IMR-90 (cell line): ENCODE measurements around the gene ADGRB3. TPM values are rescaled to one million over a fixed set of nuclear protein-coding genes. Genes with fewer than 3 reads are reported as not detected.

ENCODE experiments used
- ATAC-seq: fragments of 200-7000 bp; cut with Tn5 transposase; 2 replicates; pipeline ENCODE4 v1.9.1; 2020; ENCODE audit warnings: low read depth, mild to moderate bottlenecking, moderate library complexity
- BruUV-seq: library from RNA; stranded (reverse); fragments of 400-500 nt; replicated peaks from 2 replicates; lab custom pipeline; 2021; lab: Mats Ljungman, UMichigan
- CTCF ChIA-PET: fragments of 300-600 bp; formaldehyde crosslinking; extraction: SDS; loops from one replicate; lab custom pipeline; 2021; ENCODE audit warnings: antibody characterized with exemption; lab: Yijun Ruan, JAX
- POLR2A ChIA-PET: fragments of 300-600 bp; sonication (Branson Sonifier 250); formaldehyde crosslinking; loops from one replicate; lab custom pipeline; 2022; ENCODE audit warnings: antibody characterized with exemption; ENCODE audit not compliant: unreplicated experiment; lab: Charles Lee
- DNase-seq: peaks from one replicate; pipeline ENCODE4 v3.0.0; 2013
- H2AFZ ChIP-seq: replicated peaks from 2 replicates; pipeline ENCODE3; 2013; ENCODE audit warnings: low read length, mild to moderate bottlenecking; ENCODE audit not compliant: poor library complexity
- H2AK5ac ChIP-seq: 2 replicates; pipeline ENCODE4 v1.6.1; 2013; ENCODE audit warnings: low read depth, low read length, inconsistent platforms
- H2AK9ac ChIP-seq: replicated peaks from 2 replicates; pipeline ENCODE3; 2013; ENCODE audit warnings: mild to moderate bottlenecking, low read depth, low read length, moderate library complexity; ENCODE audit not compliant: poor library complexity
- H2BK120ac ChIP-seq: 2 replicates; pipeline ENCODE4 v1.6.1; 2013; ENCODE audit warnings: low read depth, low read length, inconsistent platforms
- H2BK15ac ChIP-seq: 3 replicates; pipeline ENCODE4 v1.6.1; 2013; ENCODE audit warnings: low read depth, low read length, inconsistent platforms
- H2BK20ac ChIP-seq: 2 replicates; pipeline ENCODE4 v1.6.1; 2013; ENCODE audit warnings: low read depth, mild to moderate bottlenecking, inconsistent platforms, low read length, moderate library complexity
- H2BK5ac ChIP-seq: 2 replicates; pipeline ENCODE4 v1.6.1; 2013; ENCODE audit warnings: mild to moderate bottlenecking, low read depth, low read length, inconsistent platforms; ENCODE audit not compliant: poor library complexity, severe bottlenecking
- H3K14ac ChIP-seq: replicated peaks from 2 replicates; pipeline ENCODE4 v1.6.1; 2013; ENCODE audit warnings: low read depth, low read length, inconsistent platforms
- H3K18ac ChIP-seq: 2 replicates; pipeline ENCODE4 v1.6.1; 2013; ENCODE audit warnings: low read depth, low read length, control low read depth
- H3K23ac ChIP-seq: 2 replicates; pipeline ENCODE4 v1.6.1; 2013; ENCODE audit warnings: low read depth, low read length, inconsistent platforms
- H3K27ac ChIP-seq: 2 replicates; pipeline ENCODE4 v1.5.1; 2013; ENCODE audit warnings: mild to moderate bottlenecking, control low read depth, low read length; ENCODE audit not compliant: insufficient read depth
- H3K27me3 ChIP-seq: 2 replicates; pipeline ENCODE4 v1.6.1; 2013; ENCODE audit warnings: low read length; ENCODE audit not compliant: control insufficient read depth, insufficient read depth
- H3K36me3 ChIP-seq: 2 replicates; pipeline ENCODE4 v1.6.1; 2013; ENCODE audit warnings: low read length, mixed read lengths; ENCODE audit not compliant: control insufficient read depth, insufficient read depth
- H3K4ac ChIP-seq: 2 replicates; pipeline ENCODE4 v1.6.1; 2013; ENCODE audit warnings: low read depth, low read length, inconsistent platforms
- H3K4me1 ChIP-seq: 2 replicates; pipeline ENCODE4 v1.6.1; 2013; ENCODE audit warnings: low read length, mixed read lengths; ENCODE audit not compliant: control insufficient read depth, insufficient read depth
- H3K4me2 ChIP-seq: 2 replicates; pipeline ENCODE4 v1.6.1; 2013; ENCODE audit warnings: low read depth, mild to moderate bottlenecking, control low read depth, low read length, moderate library complexity
- H3K4me3 ChIP-seq: 2 replicates; pipeline ENCODE4 v1.5.1; 2013; ENCODE audit warnings: low read depth, mild to moderate bottlenecking, control low read depth, low read length, moderate library complexity; ENCODE audit not compliant: insufficient read depth
- H3K56ac ChIP-seq: 2 replicates; pipeline ENCODE4 v1.6.1; 2013; ENCODE audit warnings: low read length, inconsistent platforms; ENCODE audit not compliant: insufficient read depth; ENCODE audit errors: extremely low read depth
- H3K79me1 ChIP-seq, 2 experiments: 2 replicates each; pipeline ENCODE4 v1.6.1; 2013; ENCODE audit warnings: low read length in 2 of 2, inconsistent platforms in 1 of 2, low read depth in 1 of 2
- H3K9ac ChIP-seq: 2 replicates; pipeline ENCODE4 v1.6.1; 2013; ENCODE audit warnings: low read depth, low read length, control low read depth
- H3K9me1 ChIP-seq: 2 replicates; pipeline ENCODE4 v1.6.1; 2013; ENCODE audit warnings: low read length, inconsistent platforms; ENCODE audit not compliant: insufficient read depth
- H3K9me3 ChIP-seq: 2 replicates; pipeline ENCODE4 v1.6.1; 2013; ENCODE audit warnings: low read length; ENCODE audit not compliant: control insufficient read depth, insufficient read depth
- H4K20me1 ChIP-seq: 2 replicates; pipeline ENCODE4 v1.6.1; 2013; ENCODE audit warnings: low read length, inconsistent platforms; ENCODE audit not compliant: insufficient read depth
- H4K5ac ChIP-seq: 2 replicates; pipeline ENCODE4 v1.6.1; 2013; ENCODE audit warnings: mild to moderate bottlenecking, low read depth, low read length, control low read depth
- H4K8ac ChIP-seq, 2 experiments: 2 replicates each; pipeline ENCODE4 v1.6.1; 2013; ENCODE audit warnings: low read depth in 2 of 2, low read length in 2 of 2, control low read depth in 1 of 2, inconsistent platforms in 1 of 2
- H4K91ac ChIP-seq: 2 replicates; pipeline ENCODE4 v1.6.1; 2013; ENCODE audit warnings: low read depth, low read length, inconsistent platforms; ENCODE audit not compliant: insufficient read depth
- CEBPB ChIP-seq: IDR thresholded peaks from 2 replicates; pipeline ENCODE4 v1.6.1; 2012; ENCODE audit warnings: low read depth, low read length, improper control_type of control experiment
- FOS ChIP-seq: fragments of 150-350 bp; IDR thresholded peaks from 2 replicates; pipeline ENCODE4 v1.6.1; 2016; ENCODE audit warnings: low read depth, low read length
- WGBS, 2 experiments: methylation state at CpG; one replicate each; pipeline versions ENCODE4 v1.1.5 to v1.1.7; 2013; ENCODE audit warnings: missing lambda C conversion rate in 2 of 2; ENCODE audit not compliant: insufficient read length in 1 of 2; ENCODE audit errors: extremely low coverage in 2 of 2; 5-methylcytosine and 5-hydroxymethylcytosine counted together
- dilution Hi-C: fragments of 300-500 bp; cut with HindIII; formaldehyde crosslinking; loops from one replicate; pipeline ENCODE4 v1.14.3; 2018; ENCODE audit warnings: low sequenced_read_pairs; ENCODE audit not compliant: unreplicated experiment
- in situ Hi-C: fragments of 300-500 bp; cut with MboI; formaldehyde crosslinking; loops from 3 replicates; pipeline ENCODE4 v1.14.3; 2019; ENCODE audit warnings: low sequenced_read_pairs, inconsistent platforms, mixed read lengths
- intact Hi-C: fragments of 100-400 bp; cut with micrococcal nuclease; formaldehyde crosslinking; loops from 2 replicates; pipeline ENCODE4 v1.10.0; 2022
- polyA plus RNA-seq, 3 experiments: library from polyadenylated mRNA; depleted of rRNA; stranded (reverse); fragments of >200 nt; gene quantifications; 2 replicates each; pipeline ENCODE4 v1.2.3, GENCODE V29; 2012; ENCODE audit warnings: low replicate concordance in 1 of 3
- total RNA-seq: library from RNA; depleted of rRNA; stranded (reverse); fragments of >200 nt; gene quantifications from 2 replicates; pipeline ENCODE4 v1.2.3, GENCODE V29; 2012

Gene ADGRB3
- total and polyA plus RNA-seq, 2 of the 4 experiments (the other 2 are of a cell fraction): not detected

DNA sequence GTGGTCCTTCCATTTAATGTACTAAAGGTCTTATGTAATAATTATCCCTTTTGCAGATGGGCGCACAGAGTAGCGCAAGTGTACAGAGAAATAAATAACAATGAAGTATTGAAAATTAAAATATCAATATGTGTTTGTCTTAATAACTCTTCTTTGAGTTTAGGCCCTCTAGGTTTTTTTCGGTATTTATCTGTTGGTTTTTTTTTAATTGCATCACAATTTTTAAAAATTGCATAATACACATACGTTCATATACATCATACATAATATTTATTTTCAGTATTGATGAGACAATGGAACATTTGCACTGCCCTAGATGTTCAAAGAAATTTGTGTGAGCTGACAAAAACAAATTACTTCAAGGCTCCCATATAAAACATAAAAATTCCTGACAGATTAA, 15.1 kb downstream of the ADGRB3 start:
- Histone ChIP-seq H3K4me3 (no peak overlapping the region), H2AFZ (no peak overlapping the region), H4K20me1 (no peaks in the 10 kb centered on the region), H4K5ac (no peak overlapping the region), H3K9me3 (no peaks in the 10 kb centered on the region), H2BK5ac (no peak overlapping the region), H3K4me1 (no peaks in the 10 kb centered on the region), H3K56ac (no peak overlapping the region), H2AK9ac (no peak overlapping the region), H3K18ac (no peak overlapping the region), H2BK120ac (no peak overlapping the region), H4K91ac (no peak overlapping the region), H2BK15ac (no peak overlapping the region), H3K79me1 (no peaks in the 10 kb centered on the region), H3K9ac (no peak overlapping the region), H3K14ac (no peak overlapping the region), H3K27me3 (no peaks in the 10 kb centered on the region), H3K27ac (no peak overlapping the region), H3K36me3 (no peaks in the 10 kb centered on the region), H3K4me2 (no peak overlapping the region), H3K4ac (no peak overlapping the region), H2BK20ac (no peak overlapping the region), H4K8ac (no peak overlapping the region), H3K23ac (no peak overlapping the region), H2AK5ac (no peak overlapping the region), H3K9me1 (no peaks in the 10 kb centered on the region)
- no CpG with 5 or more reads among the region's 4 CpGs for WGBS, 2 experiments
- no peak for ATAC-seq
- no TSS peak for BruUV-seq
- dilution Hi-C loops: no loop called here
- no peak for TF ChIP-seq FOS
- TF ChIP-seq CEBPB: 0 out of 2 replicates have a peak, but pooled peaks have one; percentile 7
- in situ Hi-C loops: no loop called here
- DNase-seq: no peak
- CTCF ChIA-PET: no interaction called here
- intact Hi-C loops: no loop called here
- POLR2A ChIA-PET: no interaction called here
